Ascending aorta (tissue), 2 donors: ENCODE results near the gene PPIF. TPM values are rescaled to one million over a fixed set of nuclear protein-coding genes. Genes with fewer than 3 reads are reported as not detected.

Source experiments
- DNase-seq, 2 donors: peaks; one replicate each; pipeline ENCODE4 v3.0.0-alpha.2; 2019; ENCODE audit warnings: low spot score in 2 of 2
- H3K27ac ChIP-seq, 2 donors: fragments of 200-600 bp; sonication (generic); one replicate each; pipeline ENCODE4 v1.5.1; 2016 to 2017; ENCODE audit warnings: mild to moderate bottlenecking in 1 of 2
- H3K27me3 ChIP-seq: fragments of 200-600 bp; sonication (generic); one replicate; pipeline ENCODE4 v1.5.1; 2017
- H3K36me3 ChIP-seq, 2 donors: fragments of 200-600 bp; sonication (generic); one replicate each; pipeline ENCODE4 v1.5.1; 2016
- H3K4me1 ChIP-seq, 2 donors: fragments of 200-600 bp; sonication (generic); one replicate each; pipeline ENCODE4 v1.5.1; 2016 to 2017; ENCODE audit warnings: mild to moderate bottlenecking in 1 of 2
- H3K4me3 ChIP-seq, 2 donors: fragments of 200-600 bp; sonication (generic); one replicate each; pipeline ENCODE4 v1.5.1; 2016 to 2017; ENCODE audit warnings: mild to moderate bottlenecking in 1 of 2
- H3K9me3 ChIP-seq, 2 donors: fragments of 200-600 bp; sonication (generic); one replicate each; pipeline ENCODE4 v1.5.1; 2016
- CTCF ChIP-seq, 3 experiments: fragments of 200-600 bp in 2 of 3; fragments of 450-650 bp in 1 of 3; sonication (generic) in 2 of 3; IDR thresholded peaks; one replicate each; pipeline ENCODE4 v1.5.1; 2016 to 2019; ENCODE audit warnings: antibody characterized with exemption in 3 of 3, mild to moderate bottlenecking in 1 of 3, moderate library complexity in 1 of 3
- intact Hi-C: fragments of 100-400 bp; cut with DNase I; formaldehyde crosslinking; loops from one replicate; pipeline ENCODE4 v1.15.1; 2023
- total RNA-seq: library from RNA; depleted of rRNA; stranded (reverse); fragments of >200 nt; gene quantifications from one replicate; pipeline ENCODE4 v1.1.0, GENCODE V29; 2016

Gene PPIF
- total RNA-seq, 1 donor from 2014 or later, result 172 TPM

GRCh38 chr10:79379512-79380124 is 32.3 kb downstream of the PPIF start:
- intact Hi-C loops, result loop anchor here (1.0 to 10.0 kb wide), 3 partner anchors 22 to 765 kb away; no protein-coding TSS in a partner anchor
- DNase-seq, result peak in 1 of 2 donors; percentile 72
- no peaks in the 10 kb centered on the region for H3K9me3 ChIP-seq
- no peak for TF ChIP-seq CTCF (IDR thresholded peaks at IDR 0.05)
- H3K27ac ChIP-seq, result peak overlapping the region; percentile 77 to 83
- H3K4me3 ChIP-seq, result peak overlapping the region in 1 of 2 donors; percentile 14
- H3K36me3 ChIP-seq, result no peaks in the 10 kb centered on the region
- H3K4me1 ChIP-seq, result peaks cover 21 to 37% of the 10 kb centered on the region in 2 donors
- no peaks in the 10 kb centered on the region for H3K27me3 ChIP-seq

GRCh38 chr10:79380125-79380945 is 33.1 kb downstream of the PPIF start:
- H3K4me3 ChIP-seq, result peak overlapping the region in 1 of 2 donors; percentile 14
- H3K27me3 ChIP-seq, result no peaks in the 10 kb centered on the region
- DNase-seq, result peak in 1 of 2 donors; percentile 88
- no peak for TF ChIP-seq CTCF (IDR thresholded peaks at IDR 0.05)
- H3K4me1 ChIP-seq, result peaks cover 21 to 34% of the 10 kb centered on the region in 2 donors
- no peaks in the 10 kb centered on the region for H3K9me3 ChIP-seq
- peaks cover 0 to 7% of the 10 kb centered on the region in 2 donors for H3K36me3 ChIP-seq
- intact Hi-C loops, result loop anchor here (1.0 kb wide), 2 partner anchors 21 to 66 kb away; no protein-coding TSS in a partner anchor
- peak overlapping the region; percentile 77 to 83 for H3K27ac ChIP-seq

GRCh38 chr10:79380946-79381721 is 33.9 kb downstream of the PPIF start:
- H3K4me3 ChIP-seq, result no peak overlapping the region
- intact Hi-C loops, result loop anchor here (1.0 kb wide), 2 partner anchors 20 to 65 kb away; no protein-coding TSS in a partner anchor
- peak overlapping the region; percentile 77 to 83 for H3K27ac ChIP-seq
- peaks cover 6 to 14% of the 10 kb centered on the region in 2 donors for H3K36me3 ChIP-seq
- DNase-seq, result peak in 1 of 2 donors; percentile 56
- H3K27me3 ChIP-seq, result no peaks in the 10 kb centered on the region
- no peak for TF ChIP-seq CTCF (IDR thresholded peaks at IDR 0.05)
- peaks cover 21 to 34% of the 10 kb centered on the region in 2 donors for H3K4me1 ChIP-seq
- no peaks in the 10 kb centered on the region for H3K9me3 ChIP-seq

- H3K36me3 ChIP-seq, result peaks cover 10 to 21% of the 10 kb centered on the region in 2 donors
- no peaks in the 10 kb centered on the region for H3K27me3 ChIP-seq
- intact Hi-C loops, result no loop called here
- H3K4me3 ChIP-seq, result no peak overlapping the region
- no peaks in the 10 kb centered on the region for H3K9me3 ChIP-seq
- peak overlapping the region; percentile 77 to 83 for H3K27ac ChIP-seq
- peaks cover 21 to 34% of the 10 kb centered on the region in 2 donors for H3K4me1 ChIP-seq
- DNase-seq, result peak in 1 of 2 donors; percentile 94
- TF ChIP-seq CTCF (IDR thresholded peaks at IDR 0.05), result no peak
These were observed 34.5 kb downstream of the PPIF start for GRCh38 chr10:79381804-79382221.

- intact Hi-C loops, result no loop called here
- H3K27ac ChIP-seq, result peak overlapping the region; percentile 77 to 83
- no peak overlapping the region for H3K4me3 ChIP-seq
- no peak for TF ChIP-seq CTCF (IDR thresholded peaks at IDR 0.05)
- DNase-seq, result peak in 1 of 2 donors; percentile 68
- no peaks in the 10 kb centered on the region for H3K27me3 ChIP-seq
- peaks cover 21 to 34% of the 10 kb centered on the region in 2 donors for H3K4me1 ChIP-seq
- H3K36me3 ChIP-seq, result peaks cover 10 to 24% of the 10 kb centered on the region in 2 donors
- no peaks in the 10 kb centered on the region for H3K9me3 ChIP-seq
These were observed 35.2 kb downstream of the PPIF start for GRCh38 chr10:79382491-79382941.
